GM18507 (cell line): ENCODE data around the gene CLEC16A.

Experiments
- DNase-seq: peaks from one replicate; pipeline ENCODE4 v3.0.0; 2011; ENCODE audit warnings: low read depth; ENCODE audit not compliant: insufficient read length; ENCODE audit errors: extremely low spot score
- FAIRE-seq: peaks from 2 replicates; lab custom pipeline; 2011; peaks lifted over from hg19 to GRCh38; lab: Jason Lieb, UNC

CLEC16A gene

DNA sequence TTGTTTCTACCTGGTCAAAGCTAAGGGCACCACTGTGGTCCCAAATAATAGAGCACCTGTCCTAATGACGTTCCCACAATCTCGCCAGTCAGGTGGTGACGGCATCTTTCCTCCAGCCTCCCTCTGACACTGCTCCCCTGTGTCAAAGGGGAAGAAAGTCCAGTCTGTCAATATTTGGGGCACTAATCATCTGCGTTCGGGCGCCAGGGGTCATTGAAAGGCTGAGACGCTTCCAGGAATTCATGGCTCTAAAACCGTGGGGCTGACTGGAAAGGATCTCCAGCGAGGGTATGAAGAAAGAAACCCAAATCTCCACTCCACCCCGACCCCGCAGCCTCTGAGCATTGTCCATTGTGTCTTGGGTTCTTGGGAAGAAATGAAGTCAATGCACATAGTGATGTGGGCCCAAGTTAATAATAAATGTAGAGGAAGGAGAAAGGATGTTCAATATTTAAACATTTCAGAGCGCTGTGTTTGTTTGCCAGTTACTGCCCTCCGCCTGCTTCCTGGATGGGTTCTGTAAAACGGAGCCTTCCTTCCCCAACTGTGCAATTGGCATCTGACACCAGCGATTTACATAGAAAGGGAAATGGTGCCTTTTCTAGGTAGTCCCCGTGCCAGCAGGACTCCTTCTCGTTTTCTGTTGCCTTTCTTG is 208.4 kb downstream of the CLEC16A start:
- DNase-seq = no peak
- FAIRE-seq = no peak

DNA sequence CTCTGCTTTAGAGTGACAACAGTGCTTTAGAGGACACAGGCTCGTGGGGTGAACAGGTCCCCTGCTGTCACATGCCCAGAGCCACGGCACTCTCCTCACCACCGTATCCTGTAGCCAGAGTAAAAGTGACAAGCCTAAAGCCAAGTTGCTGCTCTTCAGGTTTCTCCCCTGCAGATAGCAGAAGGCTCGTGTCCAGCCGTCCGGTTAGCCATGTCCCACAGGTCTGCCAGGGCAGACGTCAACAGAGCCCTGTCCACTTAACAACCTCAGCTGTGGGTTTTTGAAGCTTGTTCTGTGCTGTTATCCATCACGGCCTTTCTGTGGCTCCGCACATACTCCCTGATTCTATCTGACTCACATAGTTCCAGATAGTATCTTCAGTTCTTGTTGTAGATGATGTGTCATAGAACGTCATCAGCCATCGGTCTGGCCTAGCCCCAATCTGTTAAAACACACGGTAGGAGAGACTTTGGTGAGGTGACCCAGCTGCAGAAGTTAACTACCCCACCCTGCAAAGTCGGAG is 211.0 kb downstream of the CLEC16A start:
- DNase-seq (no peak), FAIRE-seq (no peak)

DNA sequence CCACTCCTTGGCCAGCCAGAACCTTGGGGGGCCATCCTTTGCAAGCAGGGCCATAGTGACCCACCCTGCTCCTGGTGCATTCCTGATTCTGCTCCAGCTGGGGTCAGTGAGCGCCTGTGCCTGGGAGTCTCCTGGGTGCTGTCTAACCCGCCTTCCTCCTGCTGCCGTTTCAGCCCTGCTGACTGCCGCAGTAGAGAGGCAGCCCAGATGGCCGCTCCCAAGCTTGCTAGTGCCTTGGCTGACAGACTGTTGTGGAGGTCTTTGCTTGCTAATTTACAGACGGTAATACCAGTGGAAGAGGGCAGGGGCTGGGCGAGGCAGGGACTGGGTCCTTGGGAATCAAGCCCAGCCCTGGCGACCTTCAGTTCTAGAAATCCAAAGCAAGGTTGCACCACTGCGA is 212.0 kb downstream of the CLEC16A start:
- DNase-seq (no peak), FAIRE-seq (no peak)

DNA sequence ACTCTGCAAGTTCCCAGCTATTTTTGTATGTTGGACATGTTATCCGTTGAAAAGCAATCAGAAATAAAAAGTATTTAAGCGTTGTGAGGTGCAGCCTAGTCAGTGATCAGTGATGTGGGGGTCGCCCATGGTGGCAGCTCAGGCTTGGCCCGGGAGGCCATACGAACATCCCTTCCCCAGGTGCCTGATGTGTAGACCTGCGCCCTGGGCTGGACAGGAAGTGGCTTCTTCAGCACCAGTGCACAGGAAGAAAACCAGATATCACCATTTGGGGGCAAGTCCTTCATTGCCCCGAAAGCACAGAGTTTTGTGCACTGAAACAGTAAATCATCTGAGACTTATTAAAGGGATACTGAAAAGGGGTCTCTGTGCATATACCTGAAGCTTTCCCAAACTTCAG is 212.8 kb downstream of the CLEC16A start:
- FAIRE-seq = peak; percentile 18

DNA sequence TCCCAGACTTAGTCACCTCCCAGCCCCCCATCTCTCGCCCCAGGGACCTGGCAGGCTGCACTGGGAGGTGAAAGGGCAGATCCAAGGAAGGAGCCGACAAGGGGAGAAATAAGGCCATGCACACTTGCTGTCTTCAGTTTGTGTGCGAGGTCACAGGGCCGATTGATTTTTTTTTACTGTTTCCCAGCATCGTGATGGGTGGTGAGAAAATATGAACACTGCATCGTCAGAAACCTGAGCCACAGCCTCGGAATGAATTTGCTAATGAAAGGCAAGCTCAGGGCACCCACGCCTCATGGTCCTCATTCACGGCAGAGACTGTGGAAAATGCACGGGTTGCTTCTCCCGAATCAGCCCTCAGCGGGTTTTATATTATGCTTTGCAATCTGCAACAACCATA is 213.7 kb downstream of the CLEC16A start:
- FAIRE-seq (no peak), DNase-seq (no peak)

More for the DNA sequence above, 212.8 kb downstream of the CLEC16A start:
- no peak for DNase-seq

DNA sequence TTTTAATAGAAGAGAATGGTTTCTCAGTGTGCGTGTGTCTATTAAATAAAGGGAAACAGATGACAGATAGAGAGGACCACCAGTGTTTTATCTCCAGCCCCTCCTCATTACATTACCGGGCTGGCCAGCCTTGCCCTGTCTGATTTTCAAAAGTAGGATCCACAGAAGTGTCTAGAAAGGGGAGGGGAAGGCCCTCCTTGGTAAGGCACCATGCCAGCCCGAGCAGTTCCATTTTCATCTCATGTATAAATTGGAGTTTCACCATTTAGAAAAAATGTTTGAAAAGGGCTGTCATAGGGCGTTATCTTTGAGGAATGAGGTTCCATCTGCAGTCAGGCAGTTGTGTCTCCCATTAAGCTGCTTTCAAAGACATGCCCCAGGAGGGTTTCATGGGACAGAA is 214.9 kb downstream of the CLEC16A start:
- no peak for DNase-seq
- no peak for FAIRE-seq

DNA sequence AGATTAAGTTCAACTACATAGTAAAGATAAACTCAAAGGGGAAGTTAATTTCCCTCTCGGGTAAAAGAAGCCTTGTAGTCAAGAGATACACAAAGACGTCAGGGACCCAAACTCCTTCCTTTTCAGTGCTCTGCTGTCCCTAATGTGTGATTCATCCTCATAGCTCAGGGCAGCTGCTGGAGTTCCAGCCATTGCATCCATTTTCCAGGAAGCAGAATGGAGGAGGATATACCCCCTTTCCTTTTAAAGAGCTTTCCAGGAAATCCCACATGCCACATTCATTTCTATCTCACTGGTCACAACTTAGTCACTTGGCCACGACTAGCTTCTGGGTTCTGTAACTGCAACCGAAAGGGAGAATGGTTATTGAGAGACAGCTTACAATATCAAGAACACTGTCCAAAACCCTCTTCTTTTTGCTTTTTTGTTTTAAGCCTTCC is 216.3 kb downstream of the CLEC16A start:
- FAIRE-seq (no peak), DNase-seq (no peak)

DNA sequence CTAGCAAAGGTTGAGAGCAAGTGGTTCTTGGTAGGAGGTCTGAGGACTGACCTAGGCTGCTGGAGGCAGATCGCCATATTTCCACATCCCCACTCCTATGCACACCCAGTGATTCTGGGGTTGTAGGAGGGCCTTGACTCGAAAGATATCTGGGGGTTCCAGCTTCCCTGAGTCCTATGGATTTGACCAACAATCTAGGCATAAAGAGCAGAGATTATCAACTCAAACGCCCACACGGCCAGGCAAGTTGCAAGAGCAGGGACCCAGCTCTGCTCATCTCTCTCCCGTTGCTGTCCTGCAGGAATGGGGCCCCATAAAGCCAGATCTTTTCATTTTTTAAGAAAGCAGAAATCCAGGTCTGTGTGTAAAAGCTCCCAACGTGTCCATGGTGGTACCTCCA is 217.1 kb downstream of the CLEC16A start:
- DNase-seq = no peak
- FAIRE-seq = no peak

DNA sequence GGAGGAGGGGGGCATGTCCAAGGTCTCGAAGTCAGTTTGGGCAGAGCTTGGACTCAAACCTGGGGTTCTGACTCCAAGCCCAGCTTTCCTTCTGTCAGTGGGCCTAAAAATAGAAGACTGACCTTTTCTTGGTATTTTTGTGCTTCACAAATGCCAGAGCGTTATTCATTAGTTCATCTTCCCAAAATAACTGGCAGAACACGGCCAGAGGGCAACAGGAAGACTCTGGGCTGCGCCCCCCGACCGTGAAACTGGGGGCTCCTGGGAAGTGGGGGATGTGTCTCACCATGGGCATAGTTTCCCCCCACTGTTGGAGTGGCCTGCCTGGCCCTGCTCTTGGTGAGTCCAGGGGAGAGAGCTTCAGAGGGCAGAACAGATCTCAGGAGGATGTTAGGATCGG is 217.6 kb downstream of the CLEC16A start:
- no peak for DNase-seq
- FAIRE-seq = no peak

DNA sequence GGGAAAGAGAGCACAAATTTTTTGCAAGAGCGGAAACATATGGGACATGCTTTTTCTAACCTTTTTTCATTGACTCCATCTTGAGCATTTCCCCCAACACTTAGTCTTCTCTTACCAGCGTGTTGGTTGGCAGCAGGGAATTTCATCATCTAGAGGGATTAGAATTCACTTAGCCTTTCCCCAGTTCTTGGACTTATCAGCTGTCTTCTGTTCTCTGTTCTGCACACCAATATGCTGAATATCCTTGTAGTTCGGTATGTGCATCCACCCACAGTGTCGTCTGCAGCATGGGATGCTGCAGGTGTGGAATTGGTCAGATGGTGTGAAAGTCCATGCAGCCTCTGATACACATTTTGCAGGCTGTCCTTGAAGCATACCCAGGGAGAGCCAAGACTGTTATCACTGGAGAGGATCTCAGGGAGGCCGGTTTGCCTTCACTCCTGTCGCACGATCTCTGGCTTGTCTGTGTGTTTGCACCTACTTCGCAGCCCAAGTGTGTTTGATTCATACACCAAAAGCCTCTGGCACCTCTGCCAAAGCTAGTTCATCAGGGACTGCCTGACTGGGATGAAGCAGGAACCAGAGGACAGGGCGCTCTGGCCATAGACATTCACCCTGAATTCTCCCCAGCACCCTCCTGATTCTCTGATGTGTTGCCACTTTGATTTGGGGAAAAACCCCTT is 218.4 kb downstream of the CLEC16A start:
- FAIRE-seq (no peak), DNase-seq (no peak)

DNA sequence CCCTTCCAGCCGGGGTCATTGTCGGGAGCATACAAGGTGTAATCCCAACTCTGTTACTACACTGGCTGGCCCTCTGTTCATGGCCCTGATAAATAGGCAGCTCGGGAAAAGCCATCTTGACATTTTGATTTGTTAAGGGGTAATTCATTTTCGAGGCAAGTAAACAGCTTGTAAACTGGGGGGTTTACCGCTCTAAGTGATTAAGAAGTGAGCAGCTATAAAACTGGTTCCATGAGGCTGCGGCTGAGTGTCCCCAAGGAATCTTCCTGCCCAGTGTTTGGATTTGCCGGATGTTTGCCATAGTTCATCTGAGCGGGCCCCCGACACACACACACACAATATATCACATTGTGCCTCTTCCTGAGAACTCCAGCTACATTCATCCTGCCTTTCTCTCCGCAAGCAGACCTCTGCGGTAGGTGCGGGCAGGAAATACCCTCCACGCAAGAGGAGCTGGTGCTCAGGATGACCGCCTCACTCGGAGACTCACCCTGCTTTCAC is 219.4 kb downstream of the CLEC16A start:
- DNase-seq (no peak), FAIRE-seq (no peak)

DNA sequence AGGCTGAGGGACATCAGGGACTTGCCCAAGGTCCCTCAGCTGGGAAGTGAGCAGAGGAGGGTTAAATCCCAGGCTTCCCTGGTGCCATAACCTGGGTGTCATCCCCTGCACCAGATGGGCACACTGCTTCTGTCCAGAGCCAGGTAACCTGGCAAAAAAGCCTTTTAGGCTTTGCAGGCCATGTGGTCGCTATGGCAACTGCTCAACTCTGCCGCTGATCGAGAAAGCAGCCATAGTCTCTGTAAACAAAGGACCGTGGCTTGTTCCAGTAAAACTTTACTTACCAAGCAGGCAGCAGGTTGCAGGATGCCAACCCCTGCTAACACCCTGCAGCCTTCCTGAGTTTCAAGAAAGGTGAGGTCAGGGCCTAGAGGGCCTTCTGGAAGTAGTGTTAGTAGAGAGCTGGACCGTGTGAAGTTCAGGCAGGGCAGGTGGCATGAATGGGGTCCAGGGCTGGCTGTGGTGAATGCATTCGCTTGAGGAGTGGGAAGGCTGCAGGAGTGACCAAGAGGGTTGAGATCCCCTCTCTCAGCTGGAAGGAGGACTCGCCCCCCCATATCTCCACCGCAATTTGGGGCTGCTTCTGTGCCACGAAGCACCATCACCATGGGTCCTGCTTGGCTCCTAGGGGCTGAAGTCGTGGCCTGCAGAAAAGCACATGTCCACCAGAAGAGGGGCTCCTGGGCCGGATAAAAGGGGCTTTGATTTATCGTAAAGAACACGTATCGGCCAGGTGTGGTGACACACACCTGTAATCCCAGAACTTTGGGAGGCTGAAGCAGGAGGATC is 220.3 kb downstream of the CLEC16A start:
- DNase-seq (no peak), FAIRE-seq (no peak)

DNA sequence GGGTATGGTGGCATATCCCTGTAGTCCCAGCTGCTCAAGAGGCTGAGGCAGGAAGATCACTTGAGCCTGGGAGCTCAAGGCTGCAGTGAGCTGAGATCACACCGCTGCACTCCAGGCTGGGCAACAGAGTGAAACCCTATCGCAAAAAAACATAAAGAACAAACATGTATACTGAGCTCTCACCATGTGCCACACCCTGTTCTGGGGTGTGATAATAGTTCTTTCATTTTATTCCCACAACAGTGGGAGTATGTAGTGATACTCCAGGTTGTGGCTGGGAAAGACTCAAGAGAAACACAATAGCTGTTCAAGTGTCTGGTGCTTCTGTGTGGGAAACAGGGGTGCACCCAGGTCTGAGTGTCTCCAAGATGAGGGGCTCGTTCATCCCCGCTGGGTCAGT is 221.0 kb downstream of the CLEC16A start:
- DNase-seq = no peak
- FAIRE-seq = no peak

DNA sequence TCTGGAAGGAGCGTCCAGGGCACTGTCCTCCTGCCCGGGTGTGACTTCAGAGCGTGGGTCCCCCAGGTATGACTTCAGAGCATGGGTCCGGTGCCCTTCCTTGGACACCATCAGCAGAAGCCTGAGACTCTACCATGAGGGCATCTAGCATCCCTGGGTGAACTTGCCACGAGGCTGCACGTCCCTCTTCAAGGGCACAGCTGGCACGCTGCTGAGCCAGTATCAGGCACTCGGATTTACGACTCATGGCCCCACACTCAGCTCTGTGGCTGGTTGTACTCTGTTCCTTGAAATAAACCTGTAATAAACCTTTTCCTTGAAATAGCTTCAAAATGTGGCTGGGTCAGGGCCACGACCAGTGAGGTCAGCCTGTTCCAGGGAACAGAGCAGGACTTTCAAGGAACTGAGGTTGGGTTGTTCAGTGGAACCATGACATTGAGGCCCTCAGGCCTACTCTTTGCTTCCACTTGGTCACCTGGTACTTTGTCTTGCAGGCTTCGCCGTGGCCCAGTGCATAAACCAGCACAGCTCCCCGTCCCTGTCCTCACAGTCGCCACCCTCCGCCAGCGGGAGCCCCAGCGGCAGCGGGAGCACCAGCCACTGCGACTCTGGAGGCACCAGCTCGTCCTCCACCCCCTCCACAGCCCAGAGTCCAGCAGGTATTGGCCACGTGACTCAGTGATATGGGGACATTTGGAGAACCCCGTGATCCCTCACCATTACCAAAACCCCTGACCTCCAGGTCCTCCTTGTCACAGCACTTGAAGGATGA is 221.7 kb downstream of the CLEC16A start:
- FAIRE-seq (no peak), DNase-seq (no peak)

DNA sequence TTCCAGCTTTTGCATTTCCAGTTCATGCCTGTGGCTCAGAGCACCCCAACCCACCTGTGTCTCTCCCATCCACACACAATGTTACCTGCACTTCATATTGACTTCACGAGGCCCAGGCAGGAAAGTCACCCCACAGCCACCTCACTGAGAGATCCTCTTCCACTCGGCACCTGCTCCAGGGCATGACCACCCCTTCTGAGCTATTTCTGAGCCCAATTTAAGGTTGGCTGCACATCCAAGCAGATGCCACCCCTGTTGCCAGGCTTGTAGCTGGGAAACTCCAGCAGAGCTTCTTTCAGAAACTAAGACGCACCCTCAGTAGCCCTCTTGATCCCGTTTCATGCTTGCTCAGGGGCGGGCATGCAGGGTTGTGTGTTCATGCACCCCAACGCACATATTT is 223.2 kb downstream of the CLEC16A start:
- FAIRE-seq (no peak), DNase-seq (no peak)

DNA sequence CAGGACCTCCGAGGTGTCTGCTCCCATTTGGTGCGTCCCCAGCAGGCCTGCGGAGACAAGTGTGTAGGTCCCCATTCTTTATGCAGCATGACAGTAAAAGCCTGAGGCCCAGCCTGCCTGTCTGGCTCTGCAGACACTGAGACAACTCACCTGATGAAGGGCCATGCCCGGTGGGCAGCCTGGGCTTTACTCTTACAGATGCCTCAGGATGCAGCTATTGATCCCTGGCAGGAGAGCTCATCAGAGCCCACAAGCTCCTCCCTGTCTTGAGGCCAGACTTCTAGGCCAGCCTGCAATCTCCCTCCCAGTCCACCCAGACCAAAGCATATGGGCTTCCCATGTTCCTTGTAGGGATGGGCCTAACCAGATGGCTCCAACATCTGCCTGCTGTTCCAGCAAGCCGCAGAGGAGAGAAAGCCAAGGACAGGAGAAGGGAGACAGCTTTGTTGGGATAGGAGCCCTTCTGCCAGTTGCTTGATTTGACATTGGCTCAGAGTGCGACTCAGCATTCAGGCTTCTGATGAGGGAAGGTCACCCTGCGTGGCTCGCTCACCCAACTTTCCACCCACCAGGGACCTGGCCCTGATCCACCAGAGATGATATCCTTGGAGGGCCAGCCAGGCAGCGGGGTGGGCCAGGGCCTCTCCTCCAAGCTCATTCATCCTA is 224.2 kb downstream of the CLEC16A start:
- DNase-seq = no peak
- FAIRE-seq = no peak

DNA sequence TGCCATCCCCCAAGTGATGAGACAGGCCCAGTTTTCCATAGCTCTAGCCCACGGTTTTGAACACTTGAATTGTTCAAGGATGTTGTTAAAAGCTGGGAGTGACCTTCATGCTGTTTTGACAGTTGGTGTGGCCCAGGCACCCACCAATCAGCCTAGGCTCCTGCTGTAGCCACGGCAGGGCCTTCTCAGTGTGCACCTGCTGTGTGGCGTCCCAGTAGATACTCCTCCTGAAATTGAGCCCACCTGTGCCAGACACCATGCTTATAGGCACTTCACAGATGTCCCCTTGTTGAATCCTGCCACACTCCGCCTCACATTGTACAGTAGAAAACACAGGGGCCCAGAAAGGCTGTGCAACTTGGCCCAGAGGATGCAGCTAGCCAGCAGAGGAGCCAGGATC is 225.3 kb downstream of the CLEC16A start:
- FAIRE-seq (no peak), DNase-seq (no peak)

DNA sequence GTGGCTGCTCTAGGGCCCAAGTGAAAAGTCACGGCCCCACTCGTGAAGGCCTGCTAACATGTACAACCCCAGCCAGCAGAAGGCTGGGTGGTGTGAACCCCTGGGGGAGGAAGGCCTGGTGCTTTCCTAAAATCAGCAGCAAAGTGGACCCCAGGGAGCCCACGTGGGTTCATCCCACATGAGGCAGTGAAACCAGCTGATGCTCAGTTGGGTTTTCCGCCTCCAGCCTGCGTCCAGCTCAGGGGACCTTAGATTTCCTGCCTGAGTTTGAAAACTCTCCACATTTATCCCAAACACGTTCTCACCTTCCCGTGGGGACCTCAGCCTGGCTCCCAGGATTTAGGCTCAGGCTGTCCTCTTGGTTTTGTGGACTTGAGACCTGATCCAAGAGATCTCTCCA is 225.8 kb downstream of the CLEC16A start:
- DNase-seq = no peak

More for the DNA sequence above, 225.8 kb downstream of the CLEC16A start:
- FAIRE-seq = no peak
